Activated T-cell treated with anti-CD3 and anti-CD28 coated beads, Interleukin-2, amount 50 U/mL, for 72 hours (primary cell): ENCODE results near the gene WTAP. TPM values are rescaled to one million over a fixed set of nuclear protein-coding genes. Genes with fewer than 3 reads are reported as not detected.

Experiments used
- ATAC-seq, 2 donors: fragments of 150-1000 bp; cut with Tn5 transposase; replicated peaks in 1 of 2; 2 replicates each; pipeline ENCODE4 v1.10.0; 2021; ENCODE audit warnings: moderate library complexity in 2 of 2, mild to moderate bottlenecking in 1 of 2
- DNase-seq, 2 donors: peaks; one replicate each; pipeline ENCODE4 v3.0.0; 2021 to 2022; ENCODE audit warnings: mixed read lengths in 1 of 2
- H3K27ac Mint-ChIP-seq: one replicate; pipeline ENCODE4 v1.8.0; 2022; ENCODE audit warnings: mild to moderate bottlenecking, moderate library complexity, mixed read lengths
- H3K27me3 Mint-ChIP-seq: one replicate; pipeline ENCODE4 v1.8.0; 2022; ENCODE audit warnings: low read depth, mixed read lengths
- H3K36me3 Mint-ChIP-seq, 2 donors: one replicate each; pipeline ENCODE4 v1.8.0; 2022; ENCODE audit warnings: mixed read lengths in 2 of 2, mild to moderate bottlenecking in 1 of 2; ENCODE audit not compliant: insufficient read depth in 2 of 2
- H3K4me1 Mint-ChIP-seq: one replicate; pipeline ENCODE4 v1.8.0; 2022; ENCODE audit warnings: low read depth, mixed read lengths
- H3K4me3 Mint-ChIP-seq, 2 donors: one replicate each; pipeline ENCODE4 v1.8.0; 2022; ENCODE audit warnings: mild to moderate bottlenecking in 2 of 2, mixed read lengths in 2 of 2, moderate library complexity in 2 of 2
- H3K9me3 Mint-ChIP-seq, 2 donors: one replicate each; pipeline ENCODE4 v1.8.0; 2022; ENCODE audit warnings: mixed read lengths in 2 of 2
- total RNA-seq, 2 donors: library from RNA; stranded (reverse); gene quantifications; one replicate each; pipeline ENCODE4 v1.2.3, GENCODE V29; 2022

The WTAP gene
- total RNA-seq, 2 donors from 2014 or later = 108 to 109 TPM

DNA sequence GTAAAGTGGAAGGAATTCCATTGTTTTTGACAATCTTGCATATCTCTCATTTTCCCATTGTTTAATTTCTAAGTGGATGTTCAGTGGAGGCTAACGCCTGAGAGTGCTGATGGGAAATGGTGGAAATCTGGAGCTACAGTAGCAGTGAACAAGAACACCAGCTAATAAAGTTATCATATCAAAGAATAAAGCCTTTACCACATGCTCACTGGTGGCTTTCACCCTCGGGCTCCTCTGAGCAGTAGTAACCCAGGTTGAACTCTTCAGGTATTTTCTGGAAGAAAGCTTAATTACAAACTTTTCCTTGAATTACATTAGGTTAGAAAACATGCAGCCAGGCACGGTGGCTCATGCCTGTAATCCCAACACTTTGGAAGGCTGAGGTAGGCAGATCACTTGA, 24.1 kb downstream of the WTAP start:
- Mint-ChIP-seq H3K4me1 (peaks cover 12% of the 10 kb centered on the region), H3K4me3 (no peak overlapping the region), H3K36me3 (peaks cover 4 to 39% of the 10 kb centered on the region in 2 donors), H3K9me3 (no peaks in the 10 kb centered on the region), H3K27ac (peak overlapping the region; percentile 10), H3K27me3 (no peaks in the 10 kb centered on the region)
- ATAC-seq (no peak), DNase-seq (no peak)

- DNase-seq (no peak), ATAC-seq (no peak)
- peaks cover 3 to 43% of the 10 kb centered on the region in 2 donors for H3K36me3 Mint-ChIP-seq
- peaks cover 19% of the 10 kb centered on the region for H3K4me1 Mint-ChIP-seq
- H3K27ac Mint-ChIP-seq = no peak overlapping the region
- no peak overlapping the region for H3K4me3 Mint-ChIP-seq
- no peaks in the 10 kb centered on the region for H3K9me3 Mint-ChIP-seq
- no peaks in the 10 kb centered on the region for H3K27me3 Mint-ChIP-seq
Measured at GRCh38 chr6:159753081-159753872, 26.0 kb downstream of the WTAP start.

GRCh38 chr6:159754401-159754800, 27.1 kb downstream of the WTAP start:
- Mint-ChIP-seq H3K9me3 (no peaks in the 10 kb centered on the region), H3K36me3 (peaks cover 5 to 38% of the 10 kb centered on the region in 2 donors), H3K27me3 (no peaks in the 10 kb centered on the region), H3K27ac (no peak overlapping the region), H3K4me3 (no peak overlapping the region), H3K4me1 (peaks cover 25% of the 10 kb centered on the region)
- DNase-seq (no peak), ATAC-seq (no peak)

DNA sequence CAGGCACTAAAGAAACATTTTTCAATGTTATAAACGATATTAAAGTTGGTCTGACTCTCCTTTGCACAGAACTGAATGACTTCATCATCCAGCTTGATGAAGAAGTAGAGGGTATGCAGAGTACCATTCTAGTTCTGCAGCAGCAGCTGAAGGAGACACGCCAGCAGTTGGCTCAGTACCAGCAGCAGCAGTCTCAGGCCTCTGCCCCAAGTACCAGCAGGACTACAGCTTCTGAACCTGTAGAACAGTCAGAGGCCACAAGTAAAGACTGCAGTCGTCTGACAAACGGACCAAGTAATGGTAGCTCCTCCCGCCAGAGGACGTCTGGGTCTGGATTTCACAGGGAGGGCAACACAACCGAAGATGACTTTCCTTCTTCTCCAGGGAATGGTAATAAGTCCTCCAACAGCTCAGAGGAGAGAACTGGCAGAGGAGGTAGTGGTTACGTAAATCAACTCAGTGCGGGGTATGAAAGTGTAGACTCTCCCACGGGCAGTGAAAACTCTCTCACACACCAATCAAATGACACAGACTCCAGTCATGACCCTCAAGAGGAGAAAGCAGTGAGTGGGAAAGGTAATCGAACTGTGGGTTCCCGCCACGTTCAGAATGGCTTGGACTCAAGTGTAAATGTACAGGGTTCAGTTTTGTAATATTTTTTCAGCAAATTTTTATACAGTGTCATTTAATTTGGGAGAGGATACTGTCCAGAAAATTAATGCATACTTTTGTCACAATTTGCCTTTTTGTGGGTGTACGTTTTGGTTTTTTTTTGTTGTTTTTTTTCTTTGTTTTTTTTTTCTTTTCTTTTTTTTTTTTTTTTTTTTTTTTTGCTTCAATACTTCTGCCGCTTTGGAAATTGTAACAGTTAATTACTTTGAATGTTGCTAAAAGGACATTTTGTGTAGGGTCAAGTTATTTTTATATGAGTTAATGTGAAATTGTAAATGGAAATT, 27.9 kb downstream of the WTAP start:
- H3K4me3 Mint-ChIP-seq = no peak overlapping the region
- H3K4me1 Mint-ChIP-seq = peaks cover 33% of the 10 kb centered on the region
- peaks cover 5 to 38% of the 10 kb centered on the region in 2 donors for H3K36me3 Mint-ChIP-seq
- peak overlapping the region; percentile 70 for H3K27ac Mint-ChIP-seq
- no peaks in the 10 kb centered on the region for H3K27me3 Mint-ChIP-seq
- no peaks in the 10 kb centered on the region for H3K9me3 Mint-ChIP-seq
- DNase-seq = no peak
- ATAC-seq = no peak

DNA sequence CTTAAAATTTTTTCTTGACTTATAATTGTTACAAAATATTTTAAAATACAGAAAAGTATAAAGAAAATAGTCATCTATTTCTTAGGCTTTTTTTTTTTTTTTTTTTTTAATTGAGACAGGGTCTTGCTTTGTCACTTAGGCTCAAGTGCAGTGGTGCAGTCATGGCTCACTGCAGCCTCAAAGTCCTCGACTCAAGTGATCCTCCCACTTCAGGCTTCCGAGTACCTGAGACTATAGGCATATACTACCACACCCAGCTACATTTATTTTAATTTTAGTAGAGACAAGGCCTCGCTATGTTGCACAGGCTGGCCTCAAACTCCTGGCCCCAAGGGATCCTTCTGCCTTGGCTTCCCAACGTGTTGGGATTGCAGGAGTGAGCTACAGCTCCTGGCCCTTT, 29.2 kb downstream of the WTAP start:
- H3K4me3 Mint-ChIP-seq = no peak overlapping the region
- H3K27ac Mint-ChIP-seq = no peak overlapping the region
- H3K36me3 Mint-ChIP-seq = peaks cover 5 to 36% of the 10 kb centered on the region in 2 donors
- no peaks in the 10 kb centered on the region for H3K27me3 Mint-ChIP-seq
- ATAC-seq = no peak
- H3K4me1 Mint-ChIP-seq = peaks cover 45% of the 10 kb centered on the region
- DNase-seq = no peak
- no peaks in the 10 kb centered on the region for H3K9me3 Mint-ChIP-seq

- Mint-ChIP-seq H3K4me1 (peaks cover 50% of the 10 kb centered on the region), H3K27ac (peak overlapping the region; percentile 70), H3K9me3 (no peaks in the 10 kb centered on the region), H3K27me3 (no peaks in the 10 kb centered on the region), H3K4me3 (no peak overlapping the region), H3K36me3 (peaks cover 9 to 32% of the 10 kb centered on the region in 2 donors)
- ATAC-seq (no peak), DNase-seq (no peak)
Measured at GRCh38 chr6:159758031-159759001, 31.0 kb downstream of the WTAP start.

GRCh38 chr6:159759645-159760044, 32.3 kb downstream of the WTAP start:
- no peak for ATAC-seq

DNA sequence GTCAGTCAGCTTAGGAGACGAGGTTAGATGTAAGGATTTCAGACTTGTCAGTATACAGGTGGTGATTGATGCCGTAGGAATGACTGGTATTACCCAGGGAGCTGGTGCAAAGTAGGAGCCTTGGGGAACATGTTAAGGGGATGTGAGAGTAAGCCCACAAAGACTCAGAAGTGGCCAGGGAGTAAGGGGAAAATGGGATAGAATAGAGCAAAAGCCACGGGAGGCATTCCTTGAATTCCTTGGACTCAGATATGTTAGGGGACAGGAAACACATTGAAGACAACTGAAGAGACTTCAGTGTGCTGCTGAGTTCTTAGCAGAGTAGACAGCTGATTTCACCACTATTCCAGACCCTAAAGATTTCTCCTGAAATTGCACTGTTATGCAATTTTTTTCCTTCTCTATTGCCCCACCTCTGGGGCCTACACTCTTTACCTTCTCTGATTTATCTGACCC, 33.3 kb downstream of the WTAP start:
- Mint-ChIP-seq H3K27ac (peak overlapping the region; percentile 98), H3K4me1 (peaks cover 49% of the 10 kb centered on the region), H3K36me3 (peaks cover 9 to 28% of the 10 kb centered on the region in 2 donors), H3K9me3 (no peaks in the 10 kb centered on the region), H3K27me3 (no peaks in the 10 kb centered on the region), H3K4me3 (peak overlapping the region; percentile 95 to 96)
- no peak for ATAC-seq
- DNase-seq = no peak

More at GRCh38 chr6:159759645-159760044, 32.3 kb downstream of the WTAP start:
- Mint-ChIP-seq H3K36me3 (peaks cover 9 to 33% of the 10 kb centered on the region in 2 donors), H3K9me3 (no peaks in the 10 kb centered on the region), H3K27ac (peak overlapping the region; percentile 3), H3K27me3 (no peaks in the 10 kb centered on the region), H3K4me3 (peak overlapping the region; percentile 35 to 36), H3K4me1 (peaks cover 53% of the 10 kb centered on the region)
- no peak for DNase-seq

DNA sequence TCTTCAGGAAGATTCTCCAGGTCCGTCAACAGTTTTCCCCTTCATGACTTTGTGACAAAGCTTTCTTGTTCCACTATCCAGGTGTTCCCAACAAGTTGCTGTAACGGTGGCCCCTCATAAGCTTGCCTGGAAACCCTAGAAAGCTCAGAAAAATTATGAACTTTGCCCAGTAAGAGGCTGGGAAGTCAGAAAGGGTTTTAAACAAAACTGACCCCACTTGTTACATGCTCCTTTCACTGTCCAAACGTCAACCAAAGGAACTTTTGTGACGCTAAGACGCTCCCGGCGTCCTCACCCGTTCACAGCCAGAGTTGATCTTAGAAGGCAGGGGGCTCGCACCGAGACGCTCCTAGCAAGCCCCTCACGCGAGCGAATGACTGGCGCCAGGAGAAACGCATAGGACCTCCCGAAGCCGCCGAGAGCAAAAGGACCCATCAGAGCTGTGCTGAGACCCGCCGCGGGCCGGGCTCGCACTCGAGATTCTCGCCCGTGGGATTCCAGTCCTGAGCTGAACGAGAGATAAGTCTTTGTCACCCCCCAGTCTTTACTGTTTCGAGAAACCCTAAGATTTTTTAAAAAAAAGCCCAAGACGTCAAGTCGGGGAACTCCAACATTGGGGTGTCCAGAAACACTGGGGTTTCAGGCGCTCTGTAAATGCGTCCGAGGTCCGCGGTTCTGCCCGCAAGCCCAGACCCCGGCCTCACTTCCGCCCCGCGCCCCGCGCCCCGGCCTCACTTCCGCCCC, 34.0 kb downstream of the WTAP start:
- DNase-seq (no peak), ATAC-seq (peak in 1 of 2 donors; percentile 1)
- Mint-ChIP-seq H3K4me1 (peaks cover 52% of the 10 kb centered on the region), H3K4me3 (peak overlapping the region; percentile 95 to 96), H3K27me3 (no peaks in the 10 kb centered on the region), H3K9me3 (no peaks in the 10 kb centered on the region), H3K27ac (peak overlapping the region; percentile 98), H3K36me3 (peaks cover 7 to 25% of the 10 kb centered on the region in 2 donors)

GRCh38 chr6:159761873-159762680, 34.8 kb downstream of the WTAP start, which contains the start of gene ACAT2:
Gene ACAT2 (plus strand): TSS chr6:159762045. CDS start chr6:159762088, 43 bp downstream.
- Mint-ChIP-seq H3K36me3 (peaks cover 7 to 27% of the 10 kb centered on the region in 2 donors), H3K4me3 (peak within 1 kb of the TSS; percentile 95 to 96), H3K27ac (peak within 1 kb of the TSS; percentile 98), H3K27me3 (no peaks in the 10 kb centered on the region), H3K4me1 (peaks cover 59% of the 10 kb centered on the region), H3K9me3 (no peaks in the 10 kb centered on the region)
- ATAC-seq = peak; percentile 95 to 96
- DNase-seq = peak; percentile 94 to 97

DNA sequence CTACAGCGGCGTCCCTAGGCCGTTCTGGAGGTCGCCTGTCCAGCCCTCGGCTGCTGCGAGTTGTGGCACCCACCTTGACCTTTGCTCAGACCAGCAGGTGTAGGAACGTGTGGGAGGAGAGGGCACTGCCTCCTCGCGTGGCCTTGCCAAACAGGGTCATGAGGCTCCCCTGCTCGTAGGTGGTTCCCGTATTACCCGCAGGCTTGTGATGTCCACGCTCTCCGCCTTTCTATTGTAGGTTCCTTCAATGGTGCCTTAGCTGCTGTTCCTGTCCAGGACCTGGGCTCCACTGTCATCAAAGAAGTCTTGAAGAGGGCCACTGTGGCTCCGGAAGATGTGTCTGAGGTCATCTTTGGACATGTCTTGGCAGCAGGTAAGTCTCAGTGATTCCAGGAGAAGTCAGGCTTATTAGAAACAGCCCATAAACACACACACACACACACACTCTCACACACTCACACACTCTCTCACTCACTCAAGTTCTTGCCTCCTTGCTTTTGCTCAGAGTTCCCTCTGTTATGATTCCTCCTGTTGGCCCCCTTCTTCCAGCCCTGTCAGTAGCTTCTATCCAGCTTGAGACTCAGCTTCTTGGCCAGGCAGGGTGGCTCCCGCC, 35.5 kb downstream of the WTAP start:
- H3K36me3 Mint-ChIP-seq = peaks cover 7 to 22% of the 10 kb centered on the region in 2 donors
- peak overlapping the region; percentile 78 for H3K27ac Mint-ChIP-seq
- peak overlapping the region; percentile 87 to 96 for H3K4me3 Mint-ChIP-seq
- ATAC-seq (no peak), DNase-seq (peak; percentile 26 to 29)
- H3K9me3 Mint-ChIP-seq = no peaks in the 10 kb centered on the region
- H3K27me3 Mint-ChIP-seq = no peaks in the 10 kb centered on the region
- peaks cover 57% of the 10 kb centered on the region for H3K4me1 Mint-ChIP-seq
